Uterus (tissue), 2 donors: ENCODE data around the gene LRRC63.
"Not testable (repeated sequence)": the region's sequence is repeated elsewhere in the genome, so short reads cannot be mapped to it uniquely, and the experiment has no call there.

Source experiments
- POLR2A ChIP-seq, 2 donors: fragments of 450-650 bp; IDR thresholded peaks; one replicate each; pipeline ENCODE4 v1.6.1; 2016; ENCODE audit warnings: antibody characterized with exemption in 2 of 2, mild to moderate bottlenecking in 1 of 2, moderate library complexity in 1 of 2
- TF ChIP-seq, protein P1 (sequence below), 4 experiments: fragments of 200-600 bp in 2 of 4; fragments of 450-650 bp in 2 of 4; sonication (generic) in 2 of 4; IDR thresholded peaks; one replicate each; pipeline ENCODE4 v1.5.1; 2016 to 2019; ENCODE audit warnings: antibody characterized with exemption in 4 of 4, mild to moderate bottlenecking in 2 of 4, moderate library complexity in 1 of 4

DNA sequence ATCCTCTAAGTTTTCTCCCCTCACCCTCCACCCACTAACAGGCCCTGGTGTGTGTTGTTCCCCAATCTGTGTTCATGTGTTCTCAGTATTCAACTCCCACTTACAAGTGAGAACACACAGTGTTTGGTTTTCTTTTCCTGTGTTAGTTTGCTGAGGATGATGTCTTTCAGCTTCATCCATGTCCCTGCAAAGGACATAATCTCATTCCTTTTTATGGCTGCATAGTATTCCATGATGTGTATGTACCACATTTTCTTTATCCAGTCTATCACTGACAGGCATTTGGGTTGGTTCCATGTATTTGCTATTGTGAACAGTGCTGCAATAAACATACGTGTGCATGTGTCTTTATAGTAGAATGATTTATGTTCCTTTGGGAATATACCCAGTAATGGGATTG lies 3.0 kb downstream of the LRRC63 start:
- TF ChIP-seq, protein P1, sequence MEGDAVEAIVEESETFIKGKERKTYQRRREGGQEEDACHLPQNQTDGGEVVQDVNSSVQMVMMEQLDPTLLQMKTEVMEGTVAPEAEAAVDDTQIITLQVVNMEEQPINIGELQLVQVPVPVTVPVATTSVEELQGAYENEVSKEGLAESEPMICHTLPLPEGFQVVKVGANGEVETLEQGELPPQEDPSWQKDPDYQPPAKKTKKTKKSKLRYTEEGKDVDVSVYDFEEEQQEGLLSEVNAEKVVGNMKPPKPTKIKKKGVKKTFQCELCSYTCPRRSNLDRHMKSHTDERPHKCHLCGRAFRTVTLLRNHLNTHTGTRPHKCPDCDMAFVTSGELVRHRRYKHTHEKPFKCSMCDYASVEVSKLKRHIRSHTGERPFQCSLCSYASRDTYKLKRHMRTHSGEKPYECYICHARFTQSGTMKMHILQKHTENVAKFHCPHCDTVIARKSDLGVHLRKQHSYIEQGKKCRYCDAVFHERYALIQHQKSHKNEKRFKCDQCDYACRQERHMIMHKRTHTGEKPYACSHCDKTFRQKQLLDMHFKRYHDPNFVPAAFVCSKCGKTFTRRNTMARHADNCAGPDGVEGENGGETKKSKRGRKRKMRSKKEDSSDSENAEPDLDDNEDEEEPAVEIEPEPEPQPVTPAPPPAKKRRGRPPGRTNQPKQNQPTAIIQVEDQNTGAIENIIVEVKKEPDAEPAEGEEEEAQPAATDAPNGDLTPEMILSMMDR (IDR thresholded peaks at IDR 0.05): not testable (repeated sequence)
- TF ChIP-seq POLR2A (IDR thresholded peaks at IDR 0.05): not testable (repeated sequence)
